OCI-LY7 (cell line): ENCODE measurements around the gene NNAT.

ENCODE experiments used
- EZH2phosphoT487 ChIP-seq: fragments of 200-600 bp; sonication (generic); IDR thresholded peaks from 2 replicates; pipeline ENCODE4 v1.6.1; 2018; ENCODE audit warnings: low read depth, borderline replicate concordance, mild to moderate bottlenecking, mixed run types, antibody characterized with exemption, low read length, moderate library complexity, mixed read lengths
- TF ChIP-seq, protein P1 (sequence below): fragments of 200-600 bp; sonication (generic); conservative IDR thresholded peaks from 2 replicates; pipeline ENCODE4 v1.5.1; 2014; ENCODE audit warnings: mild to moderate bottlenecking, antibody characterized with exemption, low read length, moderate library complexity, mixed read lengths

DNA sequence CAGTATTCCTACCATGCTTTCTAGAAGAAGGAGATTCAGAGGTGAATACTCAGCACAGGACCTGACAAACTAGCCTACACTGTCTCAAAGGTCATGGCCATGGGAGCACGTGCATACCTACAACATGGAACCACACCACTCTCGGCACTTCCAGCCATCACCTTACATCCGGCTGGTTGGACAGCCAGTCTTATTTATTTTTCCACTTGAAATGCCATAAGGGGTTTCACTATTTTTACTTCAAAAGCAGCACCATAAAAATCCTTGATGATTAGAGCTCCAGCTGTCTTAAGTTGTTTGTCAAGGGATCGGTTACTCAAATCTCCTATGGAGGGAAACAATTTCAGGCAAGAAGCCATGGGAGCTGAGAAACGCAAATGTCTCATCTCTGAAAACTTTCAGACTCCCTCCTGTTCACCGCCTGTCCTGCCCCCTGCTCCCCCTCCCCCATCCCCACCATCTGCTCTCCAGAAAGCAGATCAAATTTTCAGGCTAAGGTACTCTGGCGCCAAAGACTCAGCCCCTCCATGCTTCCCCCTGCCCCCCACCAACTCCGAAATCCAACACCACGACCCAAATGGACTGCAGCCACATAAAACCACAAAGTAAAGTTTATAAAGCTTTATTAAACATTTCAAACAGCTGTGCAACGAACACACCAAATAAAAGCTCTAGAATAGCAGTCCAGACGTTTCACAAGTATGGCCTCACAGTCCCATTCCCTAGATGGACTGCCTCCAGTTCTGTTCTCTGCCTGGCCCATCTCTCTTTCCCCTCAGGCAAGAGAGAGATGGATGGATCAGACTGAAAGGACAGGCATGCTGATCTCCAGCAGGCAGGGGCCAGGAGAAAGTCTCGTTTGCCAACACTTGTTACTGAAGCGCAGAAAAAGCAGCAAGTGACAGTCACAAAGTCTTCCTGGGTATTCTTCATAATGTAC, 4.0 kb upstream of the NNAT start:
- TF ChIP-seq, protein P1, sequence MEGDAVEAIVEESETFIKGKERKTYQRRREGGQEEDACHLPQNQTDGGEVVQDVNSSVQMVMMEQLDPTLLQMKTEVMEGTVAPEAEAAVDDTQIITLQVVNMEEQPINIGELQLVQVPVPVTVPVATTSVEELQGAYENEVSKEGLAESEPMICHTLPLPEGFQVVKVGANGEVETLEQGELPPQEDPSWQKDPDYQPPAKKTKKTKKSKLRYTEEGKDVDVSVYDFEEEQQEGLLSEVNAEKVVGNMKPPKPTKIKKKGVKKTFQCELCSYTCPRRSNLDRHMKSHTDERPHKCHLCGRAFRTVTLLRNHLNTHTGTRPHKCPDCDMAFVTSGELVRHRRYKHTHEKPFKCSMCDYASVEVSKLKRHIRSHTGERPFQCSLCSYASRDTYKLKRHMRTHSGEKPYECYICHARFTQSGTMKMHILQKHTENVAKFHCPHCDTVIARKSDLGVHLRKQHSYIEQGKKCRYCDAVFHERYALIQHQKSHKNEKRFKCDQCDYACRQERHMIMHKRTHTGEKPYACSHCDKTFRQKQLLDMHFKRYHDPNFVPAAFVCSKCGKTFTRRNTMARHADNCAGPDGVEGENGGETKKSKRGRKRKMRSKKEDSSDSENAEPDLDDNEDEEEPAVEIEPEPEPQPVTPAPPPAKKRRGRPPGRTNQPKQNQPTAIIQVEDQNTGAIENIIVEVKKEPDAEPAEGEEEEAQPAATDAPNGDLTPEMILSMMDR = no peak
- TF ChIP-seq EZH2phosphoT487 = no peak
